K562 (cell line): Measurements from ENCODE around the gene TTC4. TPM values are rescaled to one million over a fixed set of nuclear protein-coding genes. Genes with fewer than 3 reads are reported as not detected.

ENCODE experiments used
- BACH1 ChIP-seq: fragments of 200-800 bp; sonication (Bioruptor generic); IDR thresholded peaks from 2 replicates; pipeline ENCODE4 v1.6.1; 2016; ENCODE audit warnings: missing genetic modification characterization, missing compliant biosample characterization
- CREB5 ChIP-seq: fragments of 250-450 bp; sonication (Bioruptor Pico); IDR thresholded peaks from 2 replicates; pipeline ENCODE4 v1.5.0; 2020; ENCODE audit warnings: mild to moderate bottlenecking
- DNMT1 ChIP-seq: fragments of 450-650 bp; IDR thresholded peaks from 2 replicates; pipeline ENCODE4 v1.6.1; 2016; ENCODE audit warnings: antibody characterized with exemption, mild to moderate bottlenecking
- HCFC1 ChIP-seq: IDR thresholded peaks from 2 replicates; pipeline ENCODE4 v1.6.1; 2012; ENCODE audit warnings: low read depth, low read length, improper control_type of control experiment
- HDGF ChIP-seq: fragments of 450-650 bp; IDR thresholded peaks from 2 replicates; pipeline ENCODE4 v1.6.1; 2016
- HNRNPLL ChIP-seq: fragments of 200-400 bp; formaldehyde crosslinking; IDR thresholded peaks from 2 replicates; pipeline ENCODE4 v1.6.1; 2017; ENCODE audit warnings: low read length, low read depth, mild to moderate bottlenecking; ENCODE audit not compliant: poor library complexity, severe bottlenecking
- HSF4 ChIP-seq: fragments of 250-450 bp; sonication (Bioruptor Pico); IDR thresholded peaks from 2 replicates; pipeline ENCODE4 v2.1.2; 2022; ENCODE audit warnings: mild to moderate bottlenecking, moderate library complexity, borderline replicate concordance
- ID3 ChIP-seq, 2 experiments: fragments of 250-450 bp in 1 of 2; fragments of 450-650 bp in 1 of 2; sonication (Bioruptor Pico) in 1 of 2; IDR thresholded peaks; 2 replicates each; pipeline versions ENCODE4 v1.6.1 to v1.8.0; 2016 to 2021; ENCODE audit warnings: mild to moderate bottlenecking in 2 of 2, moderate library complexity in 2 of 2, missing compliant biosample characterization in 1 of 2, missing genetic modification characterization in 1 of 2
- KDM4B ChIP-seq, 2 experiments: fragments of 450-650 bp in 1 of 2; sonication (generic) in 1 of 2; IDR thresholded peaks; 2 replicates each; pipeline ENCODE4 v1.6.1; 2016 to 2017; ENCODE audit warnings: borderline replicate concordance in 2 of 2, antibody characterized with exemption in 1 of 2, low read depth in 1 of 2, mild to moderate bottlenecking in 1 of 2
- MTA1 ChIP-seq: fragments of 450-650 bp; IDR thresholded peaks from 2 replicates; pipeline ENCODE4 v1.6.1; 2017; ENCODE audit warnings: borderline replicate concordance
- PML ChIP-seq: IDR thresholded peaks from 2 replicates; pipeline ENCODE4 v1.6.1; 2012; ENCODE audit warnings: low read length, inconsistent platforms
- RAD21 ChIP-seq, 2 experiments: fragments of 250-450 bp in 1 of 2; fragments of 450-650 bp in 1 of 2; sonication (Bioruptor Pico) in 1 of 2; formaldehyde crosslinking in 1 of 2; IDR thresholded peaks in 1 of 2; conservative IDR thresholded peaks in 1 of 2; 2 replicates each; pipeline versions ENCODE4 v1.4.0 to v1.8.0; 2020 to 2022; ENCODE audit warnings: mild to moderate bottlenecking in 2 of 2, moderate library complexity in 1 of 2
- RBFOX2 ChIP-seq: fragments of 200-400 bp; formaldehyde crosslinking; IDR thresholded peaks from 2 replicates; pipeline ENCODE4 v1.6.1; 2017; ENCODE audit warnings: low read depth, mild to moderate bottlenecking, low read length, moderate library complexity
- RBM17 ChIP-seq: fragments of 200-400 bp; formaldehyde crosslinking; IDR thresholded peaks from 2 replicates; pipeline ENCODE4 v1.6.1; 2017; ENCODE audit warnings: low read depth, mild to moderate bottlenecking, low read length, borderline replicate concordance
- TFAP4 ChIP-seq: sonication (generic); formaldehyde crosslinking; IDR thresholded peaks from 2 replicates; pipeline ENCODE4 v1.8.0; 2022; ENCODE audit warnings: missing genetic modification reagents, mild to moderate bottlenecking, moderate library complexity, borderline replicate concordance
- ZBTB43 ChIP-seq: sonication (generic); formaldehyde crosslinking; IDR thresholded peaks from 2 replicates; pipeline ENCODE4 v1.8.0; 2023; ENCODE audit warnings: mild to moderate bottlenecking, missing genetic modification reagents
- ZBTB49 ChIP-seq: sonication (generic); formaldehyde crosslinking; IDR thresholded peaks from 2 replicates; pipeline ENCODE4 v1.8.0; 2022; ENCODE audit warnings: missing genetic modification reagents, mild to moderate bottlenecking, borderline replicate concordance
- ZNF436 ChIP-seq: fragments of 250-450, 450-650 bp; sonication (Bioruptor Pico); formaldehyde crosslinking; IDR thresholded peaks from 2 replicates; pipeline ENCODE4 v1.7.0; 2020; ENCODE audit warnings: mild to moderate bottlenecking
- ZNF511 ChIP-seq: sonication (generic); formaldehyde crosslinking; IDR thresholded peaks from 2 replicates; pipeline ENCODE4 v1.8.0; 2022; ENCODE audit warnings: mild to moderate bottlenecking, missing genetic modification reagents
- polyA plus RNA-seq, 8 experiments: library from polyadenylated mRNA; depleted of rRNA in 4 of 8; stranded (reverse) in 5 of 8; unstranded in 3 of 8; fragments of >200 nt; fragmentation: Nextera tagmentation in 2 of 8; fragmentation: Illumina TruSeq in 1 of 8; extraction: Ambion mirVana in 2 of 8; extraction: Trizol in 1 of 8; gene quantifications; 2 replicates each; pipeline versions ENCODE4 v1.2.1 to v1.2.3, GENCODE V29; 2011 to 2014; ENCODE audit warnings: inconsistent platforms in 1 of 8, missing spikeins in 1 of 8
- total RNA-seq, 7 experiments: library from RNA; depleted of rRNA in 6 of 7; stranded (reverse); fragments of >200 nt in 6 of 7; fragmentation: Illumina TruSeq in 2 of 7; extraction: Trizol in 2 of 7; gene quantifications; 2 replicates each; pipeline versions ENCODE4 v1.2.1 to v1.2.3, GENCODE V29; 2011 to 2021; ENCODE audit warnings: low replicate concordance in 1 of 7

The TTC4 gene
- total and polyA plus RNA-seq, 9 of the 15 experiments (the other 6 are each of a cell fraction or from before 2014, with no cell fraction given): 36.3 to 111 (median 54.1) TPM

- no peak for TF ChIP-seq ZBTB49
- TF ChIP-seq ID3 (CRISPR knock-in tag; IDR thresholded peaks at IDR 0.05): no peak
- peak; percentile 50; the same call in 1 of the 2 replicates for TF ChIP-seq ID3 (tag; IDR thresholded peaks at IDR 0.05)
- peak; percentile 41; the same call in 1 of the 2 replicates for TF ChIP-seq PML
- no peak for TF ChIP-seq BACH1 (tag)
- no peak for TF ChIP-seq ZNF436 (CRISPR knock-in tag)
- no peak for TF ChIP-seq RAD21 (CRISPR knock-in tag; conservative IDR thresholded peaks at IDR 0.05 in 1 of 2, IDR thresholded peaks at IDR 0.05 in 1 of 2)
- TF ChIP-seq DNMT1: no peak
- TF ChIP-seq ZNF511 (CRISPR knock-in tag): 0 out of 2 replicates have a peak, but pooled peaks have one; percentile 32
- peak; percentile 48 for TF ChIP-seq HNRNPLL
- no peak for TF ChIP-seq CREB5 (CRISPR knock-in tag)
- peak; percentile 79 for TF ChIP-seq HCFC1
- no peak for TF ChIP-seq RBM17
- no peak for TF ChIP-seq MTA1
- peak; percentile 79 for TF ChIP-seq TFAP4 (CRISPR knock-in tag)
- TF ChIP-seq HDGF: no peak
- peak; percentile 97 for TF ChIP-seq RBFOX2
- TF ChIP-seq ZBTB43: no peak
- TF ChIP-seq KDM4B (IDR thresholded peaks at IDR 0.05; ENCODE audit: borderline replicate concordance in 2 of 2, low read depth in 1 of 2): peak in 1 of 2 experiments; percentile 69; a peak in 1 of 4 replicates
- no peak for TF ChIP-seq HSF4 (CRISPR knock-in tag)
Measured at GRCh38 chr1:54764133-54764921, 48.7 kb downstream of the TTC4 start, which contains the start of gene PARS2 (continued).
